HG02588 (cell line): ENCODE results near the gene MYH8.

ENCODE experiments used
- ATAC-seq: cut with Tn5 transposase; IDR thresholded peaks from one replicate; pipeline ENCODE4 v1.9.1; 2021; ENCODE audit warnings: mild to moderate bottlenecking, moderate library complexity; ENCODE audit not compliant: unreplicated experiment

Gene MYH8

GRCh38 chr17:10421900-10422542 is at the start of gene MYH8:
Gene MYH8 (minus strand): TSS chr17:10421950. CDS start chr17:10420227, 1,723 bp downstream.
- no peak for ATAC-seq

GRCh38 chr17:10469459-10469858 is 47.7 kb upstream of the MYH8 start, which contains the start of gene MYH4:
Gene MYH4 (minus strand): TSS chr17:10469559. CDS start chr17:10466745, 2,814 bp downstream.
- no peak for ATAC-seq

GRCh38 chr17:10463402-10463801 is 41.7 kb upstream of the MYH8 start:
- ATAC-seq, result no peak

- ATAC-seq, result no peak
Observed at GRCh38 chr17:10460062-10460461, 38.3 kb upstream of the MYH8 start.

- ATAC-seq, result no peak
Observed at GRCh38 chr17:10458701-10459100, 37.0 kb upstream of the MYH8 start.

GRCh38 chr17:10457952-10458351 is 36.2 kb upstream of the MYH8 start:
- ATAC-seq, result no peak

- no peak for ATAC-seq
Observed at GRCh38 chr17:10447026-10447931, 25.5 kb upstream of the MYH8 start.

GRCh38 chr17:10439816-10440215 is 18.1 kb upstream of the MYH8 start:
- no peak for ATAC-seq

GRCh38 chr17:10435096-10435495 is 13.3 kb upstream of the MYH8 start:
- no peak for ATAC-seq

GRCh38 chr17:10429421-10430045 is 7.8 kb upstream of the MYH8 start:
- no peak for ATAC-seq

- no peak for ATAC-seq
Observed at GRCh38 chr17:10428781-10429180, 7.0 kb upstream of the MYH8 start.

- ATAC-seq, result no peak
Observed at GRCh38 chr17:10421211-10421610, 539 bp downstream of the MYH8 start.

- no peak for ATAC-seq
Observed at GRCh38 chr17:10420811-10421210, 939 bp downstream of the MYH8 start.

- no peak for ATAC-seq
Observed at GRCh38 chr17:10417431-10417830, 4.3 kb downstream of the MYH8 start.

GRCh38 chr17:10415161-10415560 is 6.6 kb downstream of the MYH8 start:
- ATAC-seq, result no peak

- no peak for ATAC-seq
Observed at GRCh38 chr17:10403589-10403988, 18.2 kb downstream of the MYH8 start.

- no peak for ATAC-seq
Observed at GRCh38 chr17:10398352-10398751, 23.4 kb downstream of the MYH8 start.

- no peak for ATAC-seq
Observed at GRCh38 chr17:10396524-10397163, 25.1 kb downstream of the MYH8 start.

- no peak for ATAC-seq
Observed at GRCh38 chr17:10394201-10394887, 27.4 kb downstream of the MYH8 start.

GRCh38 chr17:10392880-10393279 is 28.9 kb downstream of the MYH8 start:
- no peak for ATAC-seq

GRCh38 chr17:10385871-10386270 is 35.9 kb downstream of the MYH8 start:
- no peak for ATAC-seq
